GM19372 (cell line): ENCODE results near the gene FCHSD2.
"Not testable (repeated sequence)": the region's sequence is repeated elsewhere in the genome, so short reads cannot be mapped to it uniquely, and the experiment has no call there.

Experiments used
- ATAC-seq: cut with Tn5 transposase; IDR thresholded peaks from one replicate; pipeline ENCODE4 v1.9.1; 2021; ENCODE audit warnings: mild to moderate bottlenecking, low read depth, moderate library complexity; ENCODE audit not compliant: unreplicated experiment

Gene FCHSD2

DNA sequence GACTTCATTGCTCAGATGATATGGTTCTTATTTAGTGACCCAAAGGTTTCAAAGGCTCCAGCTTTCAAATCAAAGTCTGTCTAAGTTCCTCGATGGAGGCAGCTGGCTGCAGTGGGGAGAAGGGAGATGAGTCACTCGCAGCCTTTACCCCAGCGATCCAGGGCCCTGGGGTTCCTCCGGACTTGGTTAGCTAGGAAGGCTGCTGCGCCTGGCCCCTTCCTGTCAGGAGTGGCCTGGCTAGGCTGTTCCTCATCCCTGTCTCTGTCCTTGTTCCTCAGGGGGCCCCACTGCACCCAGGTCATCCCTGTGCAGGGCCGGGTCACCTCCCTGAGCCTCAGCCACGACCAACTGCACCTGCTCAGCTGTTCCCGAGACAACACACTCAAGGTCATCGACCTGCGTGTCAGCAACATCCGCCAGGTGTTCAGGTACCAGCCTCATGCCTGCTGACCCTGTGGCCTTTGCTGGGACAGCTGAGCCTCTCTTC is 314.0 kb downstream of the FCHSD2 start:
- ATAC-seq = no peak

DNA sequence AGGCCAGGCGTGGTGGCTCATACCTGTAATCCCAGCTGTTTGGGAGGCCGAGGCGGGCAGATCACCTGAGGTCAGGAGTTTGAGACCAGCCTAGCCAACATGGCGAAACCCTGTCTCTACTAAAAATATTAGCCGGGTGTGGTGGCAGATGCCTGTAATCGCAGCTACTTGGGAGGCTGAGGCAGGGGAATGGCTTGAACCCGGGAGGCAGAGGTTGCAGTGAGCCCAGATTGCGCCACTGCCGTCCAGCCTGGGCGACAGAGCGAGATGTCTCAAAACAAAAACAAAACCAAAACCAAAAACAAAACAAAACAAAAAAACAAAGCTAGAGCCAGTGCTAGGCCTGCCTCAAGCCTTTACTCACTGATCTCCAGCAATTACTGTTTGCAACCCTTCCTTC is 314.5 kb downstream of the FCHSD2 start:
- ATAC-seq = not testable (repeated sequence)

DNA sequence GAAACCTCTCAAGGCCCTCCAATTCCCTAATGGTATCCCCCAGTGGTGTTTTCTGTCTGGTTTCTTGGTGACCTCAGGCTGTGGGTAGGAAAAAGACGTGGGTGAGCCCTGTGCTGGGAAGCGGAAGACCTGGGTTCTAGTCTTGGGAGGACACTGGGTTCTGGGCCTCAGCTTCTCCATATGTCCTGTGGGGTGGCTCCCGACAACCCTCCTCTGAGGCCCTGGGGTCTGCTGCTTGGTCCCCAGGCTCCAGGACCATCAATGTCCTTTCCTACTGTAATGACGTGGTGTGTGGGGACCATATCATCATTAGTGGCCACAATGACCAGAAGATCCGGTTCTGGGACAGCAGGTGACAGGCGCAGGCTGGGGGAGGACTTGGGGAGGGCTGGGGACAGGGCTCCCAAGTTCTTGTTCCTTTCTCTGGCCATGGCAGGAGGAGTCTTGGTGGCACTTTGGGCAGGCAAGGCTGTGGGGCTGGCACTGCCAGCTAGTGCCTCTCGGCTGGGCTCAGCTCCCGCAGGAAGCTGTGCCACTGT is 315.1 kb downstream of the FCHSD2 start:
- no peak for ATAC-seq

DNA sequence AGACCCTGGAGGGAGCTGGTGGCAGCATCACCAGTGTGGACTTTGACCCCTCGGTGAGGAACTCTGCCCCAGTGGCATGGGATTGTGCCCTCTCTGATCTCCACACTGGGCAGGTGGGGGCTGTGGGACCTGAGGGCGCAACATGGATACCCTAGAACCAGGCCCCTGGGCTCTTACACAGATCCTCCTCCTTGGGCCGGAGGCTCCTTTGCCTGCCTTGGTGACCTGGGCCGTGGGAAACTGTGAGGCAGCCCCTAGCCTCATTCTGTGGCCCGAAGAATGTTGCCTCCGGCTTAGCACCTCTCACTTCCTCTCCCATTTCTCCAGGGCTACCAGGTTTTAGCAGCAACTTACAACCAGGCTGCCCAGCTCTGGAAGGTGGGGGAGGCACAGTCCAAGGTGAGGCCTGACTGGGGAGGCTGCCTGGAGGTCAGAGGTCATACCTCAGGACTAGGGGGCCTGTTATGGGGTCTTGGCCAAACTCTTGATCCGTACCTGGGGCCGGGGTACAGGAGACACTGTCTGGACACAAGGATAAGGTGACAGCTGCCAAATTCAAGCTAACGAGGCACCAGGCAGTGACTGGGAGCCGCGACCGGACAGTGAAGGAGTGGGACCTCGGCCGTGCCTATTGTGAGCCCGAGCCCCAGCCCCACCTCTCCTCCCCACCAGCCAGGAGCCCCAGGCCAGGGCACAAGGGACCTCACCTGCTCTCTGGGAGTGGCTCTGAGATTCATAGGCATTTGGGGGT is 315.8 kb downstream of the FCHSD2 start:
- no peak for ATAC-seq

DNA sequence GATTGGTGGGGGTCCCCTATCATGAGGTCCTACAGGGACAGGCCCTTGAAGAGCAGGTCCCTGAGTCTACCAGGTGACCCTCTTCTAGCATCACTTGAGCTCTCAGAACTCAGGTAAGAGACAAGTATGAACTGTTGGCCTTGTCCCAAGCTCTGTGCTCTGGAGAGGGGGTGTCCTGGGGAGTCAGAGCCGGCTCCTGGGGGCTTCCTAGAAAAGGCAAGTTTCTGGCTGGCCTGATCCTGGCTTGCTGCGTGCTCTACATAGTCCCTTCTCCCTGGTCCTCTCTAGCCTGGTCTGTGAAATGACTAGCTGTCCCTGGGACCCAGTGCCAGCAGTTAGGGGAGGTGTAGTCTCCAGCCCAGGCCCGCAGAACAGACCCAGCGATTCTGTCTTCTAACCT is 316.5 kb downstream of the FCHSD2 start:
- no peak for ATAC-seq

DNA sequence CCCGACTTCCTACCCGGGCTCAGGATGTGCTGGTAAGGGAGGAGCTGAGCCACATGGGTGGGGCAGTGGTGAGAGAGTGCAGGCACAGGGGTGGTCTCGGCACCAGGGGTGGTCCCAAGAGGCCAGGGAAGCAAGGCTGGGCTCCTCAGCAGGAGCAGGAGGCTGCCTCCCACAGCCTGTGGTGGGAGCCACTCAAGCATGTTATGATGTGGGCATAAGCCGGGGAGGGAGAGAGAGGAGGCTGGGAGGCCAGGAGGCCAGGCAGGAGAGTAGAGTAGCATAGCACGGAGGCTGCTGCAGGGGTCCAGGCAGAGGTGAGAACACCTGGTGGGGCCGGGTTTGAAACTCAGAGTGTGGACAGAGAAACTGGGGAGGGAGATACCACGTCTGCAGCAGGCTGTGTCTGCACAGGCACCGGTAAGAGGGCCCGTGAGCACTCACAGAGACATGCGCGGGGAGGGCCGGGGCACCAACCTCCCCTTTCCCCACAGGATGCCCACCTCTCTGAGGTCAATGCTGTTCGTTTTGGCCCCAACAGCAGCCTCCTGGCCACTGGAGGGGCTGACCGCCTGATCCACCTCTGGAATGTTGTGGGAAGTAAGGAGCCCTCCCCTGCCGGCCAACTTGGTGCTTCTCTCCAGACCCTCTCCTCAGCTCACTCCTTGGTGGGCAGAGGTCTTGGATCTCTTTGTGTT is 317.2 kb downstream of the FCHSD2 start:
- no peak for ATAC-seq

DNA sequence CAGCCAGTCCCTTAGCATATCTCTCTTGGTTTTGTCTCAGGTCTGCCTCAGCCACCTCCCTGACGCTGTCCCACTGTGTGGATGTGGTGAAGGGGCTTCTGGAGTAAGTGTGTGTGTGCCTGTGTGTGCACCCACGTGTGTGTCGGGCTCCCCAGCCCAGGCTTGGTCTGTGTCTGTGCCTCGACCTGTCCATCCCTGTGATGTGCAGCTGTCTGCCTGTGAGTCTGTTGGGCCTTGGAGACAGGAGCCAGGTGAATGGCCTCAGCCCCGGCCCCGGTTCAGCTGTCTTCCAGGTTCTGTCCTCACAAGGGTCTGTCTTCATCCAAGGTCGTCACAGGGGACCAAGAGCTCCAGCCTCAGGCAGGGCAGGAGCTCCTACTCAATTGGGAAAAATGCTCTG is 318.1 kb downstream of the FCHSD2 start:
- no peak for ATAC-seq

DNA sequence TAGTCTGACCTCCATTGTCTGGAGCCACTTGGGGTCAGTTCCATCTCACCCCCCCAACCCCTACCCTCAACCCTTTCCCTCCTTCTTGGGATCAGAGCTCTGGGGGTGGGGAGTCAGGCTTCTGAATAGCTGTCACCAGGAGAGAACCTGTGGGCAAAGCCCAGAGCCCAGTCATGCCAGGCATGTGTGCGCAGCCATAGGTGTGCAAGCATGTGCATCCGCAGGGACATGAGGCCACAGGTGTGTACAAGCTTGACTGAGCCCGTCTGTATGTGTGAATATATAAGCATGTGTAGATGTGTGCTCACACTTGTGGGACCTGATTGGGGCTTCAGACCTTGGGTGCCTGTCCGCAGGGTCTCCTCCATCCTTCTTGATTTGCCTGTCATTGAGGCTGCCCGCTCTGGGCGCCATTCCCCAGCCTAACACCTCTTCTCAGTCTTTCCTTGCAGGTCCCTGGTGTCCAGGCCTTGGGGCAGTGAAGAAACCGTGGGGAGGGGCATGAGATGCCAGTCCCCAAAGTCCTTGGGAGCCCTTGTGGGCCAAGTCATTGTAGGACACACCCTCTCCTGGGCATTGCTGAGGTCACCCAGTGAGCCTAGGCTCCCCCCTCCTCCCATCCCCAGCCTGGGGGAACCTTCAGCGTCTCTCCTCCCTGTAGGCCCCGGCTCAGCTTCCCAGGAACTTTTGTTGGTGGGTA is 318.9 kb downstream of the FCHSD2 start:
- no peak for ATAC-seq

DNA sequence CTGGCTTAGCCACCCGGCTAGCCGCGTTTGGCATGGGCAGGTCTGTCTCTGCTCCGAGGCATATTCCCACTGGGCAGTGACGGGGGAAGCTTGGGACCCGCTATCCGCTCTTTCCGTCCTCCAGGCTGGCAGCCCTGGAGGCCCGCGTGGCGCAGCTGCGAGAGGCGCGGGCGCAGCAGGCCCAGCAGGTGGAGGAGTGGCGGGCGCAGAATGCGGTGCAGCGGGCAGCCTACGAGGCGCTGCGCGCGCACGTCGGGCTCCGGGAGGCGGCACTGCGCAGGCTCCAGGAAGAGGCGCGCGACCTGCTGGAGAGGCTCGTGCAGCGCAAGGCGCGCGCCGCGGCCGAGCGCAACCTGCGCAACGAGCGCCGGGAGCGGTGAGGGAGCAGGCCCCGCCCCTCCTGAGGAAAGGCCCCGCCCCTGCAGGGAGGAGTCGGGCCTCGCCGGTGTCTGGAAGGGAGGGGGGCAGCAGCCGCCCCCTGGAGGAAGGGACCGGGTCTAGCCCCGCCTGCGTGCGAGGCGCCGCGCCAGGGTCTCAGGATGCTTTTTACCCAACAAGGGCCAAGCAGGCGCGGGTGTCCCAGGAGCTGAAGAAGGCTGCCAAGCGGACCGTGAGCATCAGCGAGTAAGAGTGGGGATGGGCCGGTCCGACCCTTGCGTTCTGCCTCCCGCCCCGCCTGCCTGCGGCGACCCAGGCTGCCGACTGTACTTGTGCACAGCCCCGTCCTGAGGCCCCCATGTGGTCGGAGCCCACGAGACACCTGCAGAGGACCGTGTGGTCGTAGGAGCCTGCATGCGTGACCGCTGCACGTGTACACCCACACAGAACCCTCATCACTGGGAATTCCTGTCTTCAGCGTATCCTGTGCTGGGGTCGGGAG is 320.0 kb downstream of the FCHSD2 start:
- ATAC-seq = peak; percentile 68

DNA sequence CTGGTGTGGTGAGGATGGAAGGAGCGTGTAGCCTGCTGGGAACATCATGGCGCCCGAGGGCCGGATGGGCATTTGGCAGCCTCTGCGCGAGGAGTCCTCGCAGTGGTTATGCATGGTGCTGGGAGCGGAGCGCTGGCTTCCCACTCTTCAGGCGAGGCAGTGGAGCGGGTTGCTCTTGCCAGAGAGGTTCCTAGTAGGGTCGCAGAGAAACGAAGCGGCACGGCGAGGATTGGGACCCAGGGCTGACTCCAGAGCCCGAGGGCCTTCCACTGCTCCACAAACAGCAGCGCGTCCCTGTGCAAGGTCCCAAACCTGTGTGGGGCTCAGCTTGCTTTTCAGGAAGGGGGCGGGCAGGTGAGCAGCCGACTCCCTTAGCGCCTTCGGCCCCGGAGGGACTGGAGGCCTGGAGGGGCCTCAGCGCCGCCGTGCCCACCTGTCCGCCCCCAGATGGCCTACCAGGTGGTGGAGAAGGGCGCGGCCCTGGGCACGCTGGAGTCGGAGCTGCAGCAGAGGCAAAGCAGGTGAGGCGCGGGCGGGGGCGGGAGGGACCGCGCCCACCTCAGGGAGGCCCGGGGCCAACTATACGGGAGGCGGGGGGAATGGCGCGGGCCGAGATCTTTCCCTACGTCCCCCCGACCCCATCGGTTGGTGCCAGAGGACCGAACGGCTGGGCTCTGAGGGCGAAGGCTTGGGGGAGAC is 320.7 kb downstream of the FCHSD2 start:
- ATAC-seq = no peak

DNA sequence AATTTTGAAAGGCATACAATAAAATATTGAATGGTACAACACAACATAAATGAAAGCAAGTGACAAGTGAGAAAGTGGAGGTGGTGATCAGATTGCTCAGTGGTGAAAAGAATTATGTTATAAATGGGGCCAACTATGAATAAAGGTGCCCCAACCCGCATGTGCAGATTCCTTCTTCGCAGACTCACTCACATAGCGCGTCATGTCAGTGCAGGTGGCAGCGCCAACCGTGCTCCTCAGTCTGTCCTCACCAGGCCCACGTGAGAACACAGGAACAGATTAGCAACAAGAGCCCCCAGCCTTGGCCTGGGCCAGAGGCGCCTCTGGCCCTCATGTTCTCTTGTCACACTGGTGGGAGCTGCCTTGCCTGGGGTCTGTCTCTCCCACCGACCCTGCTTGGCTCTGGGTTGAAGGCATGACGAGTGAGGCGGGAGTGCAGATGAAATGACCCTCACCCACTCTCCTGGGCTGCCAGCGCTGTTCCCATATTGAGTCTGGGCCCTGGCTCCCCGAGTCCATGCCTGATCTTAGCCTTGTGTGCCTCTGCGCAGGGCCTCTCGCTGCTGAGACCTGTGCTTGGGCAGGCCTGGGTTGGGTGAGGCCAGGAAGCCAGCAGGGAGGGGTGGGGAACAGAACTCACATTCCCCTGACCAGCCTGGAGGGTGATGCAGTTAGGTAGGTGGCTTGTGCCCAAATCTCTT is 321.5 kb downstream of the FCHSD2 start:
- ATAC-seq = no peak

DNA sequence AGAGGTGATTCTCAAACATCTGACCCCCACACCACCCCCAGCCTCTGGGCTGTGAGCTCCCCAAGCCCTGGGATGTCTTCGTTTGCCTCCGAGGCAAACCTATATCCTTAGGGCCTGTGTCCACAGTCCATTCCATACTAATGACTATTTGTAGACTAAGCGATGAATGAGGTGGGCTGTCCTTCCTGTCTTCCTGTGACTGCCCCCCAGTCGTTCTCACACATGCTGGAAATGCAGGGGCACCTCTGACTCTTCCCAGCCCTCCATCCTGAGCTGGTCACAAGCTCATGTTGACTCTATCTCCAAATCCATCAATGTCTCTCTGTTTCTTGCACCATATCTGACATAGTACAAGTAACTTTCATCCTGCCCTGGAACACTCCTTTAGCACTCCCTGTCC is 323.1 kb downstream of the FCHSD2 start:
- ATAC-seq = no peak

DNA sequence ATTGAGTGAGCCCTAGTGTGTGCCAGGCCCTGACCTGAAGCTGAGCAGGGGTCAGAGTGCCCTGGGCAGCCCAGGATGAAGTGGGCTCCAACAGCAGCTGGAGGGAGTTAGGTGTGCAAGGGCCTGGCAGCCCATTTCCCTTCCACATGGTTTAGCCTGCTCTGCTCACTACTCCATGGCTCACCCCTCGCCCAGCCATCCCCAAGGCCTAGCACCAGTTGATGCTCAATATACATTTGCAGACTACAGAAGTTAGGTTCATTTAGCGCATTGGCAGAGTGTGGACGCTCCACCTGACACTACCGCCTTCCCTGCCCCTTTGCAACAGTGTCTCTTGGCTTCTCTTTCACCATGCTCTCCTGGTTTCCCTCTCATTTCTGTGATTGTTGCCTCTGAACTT is 324.2 kb downstream of the FCHSD2 start:
- no peak for ATAC-seq

DNA sequence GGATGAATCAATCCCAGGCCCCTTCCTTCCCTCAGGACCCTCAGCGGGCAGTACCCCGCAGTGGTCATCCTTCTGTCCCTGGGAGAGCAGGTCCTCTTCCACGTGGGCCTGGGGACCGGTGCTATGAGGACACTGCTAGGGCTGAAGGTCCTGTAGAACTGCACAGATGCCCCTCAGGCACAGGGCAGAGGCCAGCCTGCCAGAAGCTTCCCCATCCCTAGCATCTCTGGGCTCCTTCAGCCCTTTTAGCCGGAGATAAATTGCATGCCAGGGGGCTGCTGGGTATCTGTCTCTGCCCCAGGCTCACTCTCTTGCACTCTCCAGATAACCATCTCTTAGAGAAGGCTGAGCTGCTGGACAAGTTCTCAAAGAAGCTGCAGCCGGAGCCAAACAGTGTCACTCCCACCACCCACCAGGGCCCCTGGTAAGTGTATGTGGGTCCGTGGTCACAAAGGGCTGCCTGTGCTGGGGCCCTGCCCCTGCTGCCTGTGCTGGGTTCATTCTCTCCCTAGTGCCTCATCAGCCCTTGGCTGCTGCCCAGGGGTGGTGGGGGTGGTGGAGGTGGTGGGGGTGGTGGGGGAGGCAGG is 325.6 kb downstream of the FCHSD2 start:
- ATAC-seq = no peak

DNA sequence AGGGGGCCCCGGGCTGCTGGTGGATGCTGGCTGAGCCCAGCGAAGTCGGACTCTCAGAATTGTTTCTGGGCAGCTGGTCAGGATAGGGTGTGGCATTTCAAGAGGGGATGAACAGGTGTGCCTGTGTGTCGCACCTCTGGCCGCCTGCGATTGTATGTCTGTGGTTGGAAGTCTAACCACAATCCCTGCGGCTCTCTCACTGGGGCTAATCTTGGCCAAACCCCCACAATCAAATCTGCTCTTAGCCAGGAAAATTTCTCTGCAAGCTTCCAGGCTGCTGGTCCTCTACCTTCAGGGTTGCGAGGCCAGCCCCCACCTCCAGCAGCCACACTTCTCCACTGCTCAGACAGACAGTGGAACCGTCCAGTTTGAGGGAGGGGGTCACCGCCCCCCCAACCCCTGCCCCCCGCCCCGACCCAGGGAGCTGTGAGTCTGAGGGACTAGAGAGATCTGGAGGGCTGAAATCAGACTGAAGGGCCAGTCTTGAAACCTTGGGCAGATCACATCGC is 327.0 kb downstream of the FCHSD2 start:
- ATAC-seq = no peak

DNA sequence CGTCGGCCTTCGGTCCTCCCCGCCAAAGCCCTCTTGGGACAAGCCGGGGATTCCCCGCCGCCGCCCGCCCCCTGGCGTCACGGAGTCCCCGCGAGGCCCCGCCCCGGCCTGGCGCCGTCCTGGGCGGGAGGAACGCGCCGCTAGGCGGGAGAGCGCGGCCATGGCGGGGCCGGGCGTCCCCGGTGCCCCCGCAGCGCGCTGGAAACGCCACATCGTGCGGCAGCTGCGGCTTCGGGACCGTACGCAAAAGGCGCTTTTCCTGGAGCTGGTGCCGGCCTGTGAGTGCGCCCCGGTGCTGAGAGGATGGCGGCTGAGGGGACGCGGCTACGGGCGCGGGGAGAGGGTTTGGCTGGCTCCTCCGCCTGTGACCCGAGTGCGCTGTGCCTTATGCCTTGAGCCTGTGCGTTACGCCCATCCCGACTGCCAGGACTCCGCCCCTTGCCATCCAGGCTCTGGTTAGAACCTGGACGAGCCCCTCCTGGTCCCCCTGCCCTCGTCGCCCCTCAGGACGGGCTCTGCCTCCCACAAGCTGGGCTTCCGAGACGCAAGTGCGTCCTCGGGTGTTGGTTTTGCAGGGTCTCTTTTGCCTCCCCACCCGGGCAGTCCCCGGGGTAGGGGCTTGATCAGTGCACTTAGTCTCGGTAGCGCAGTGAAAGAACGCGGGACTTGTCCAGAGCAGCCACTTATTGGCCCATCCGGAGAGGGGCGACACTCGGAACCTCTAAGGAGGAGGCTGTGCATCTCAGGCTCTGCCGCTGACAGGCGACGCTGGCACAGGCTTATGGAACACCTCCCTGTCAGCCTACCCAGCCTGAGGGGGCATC is 327.6 kb downstream of the FCHSD2 start, which contains the start of gene ATG16L2:
Gene ATG16L2 (plus strand): TSS at position 126 of the 824 bp plus-strand sequence. CDS start 35 bp downstream, at position 161.
- peak; percentile 59 for ATAC-seq

DNA sequence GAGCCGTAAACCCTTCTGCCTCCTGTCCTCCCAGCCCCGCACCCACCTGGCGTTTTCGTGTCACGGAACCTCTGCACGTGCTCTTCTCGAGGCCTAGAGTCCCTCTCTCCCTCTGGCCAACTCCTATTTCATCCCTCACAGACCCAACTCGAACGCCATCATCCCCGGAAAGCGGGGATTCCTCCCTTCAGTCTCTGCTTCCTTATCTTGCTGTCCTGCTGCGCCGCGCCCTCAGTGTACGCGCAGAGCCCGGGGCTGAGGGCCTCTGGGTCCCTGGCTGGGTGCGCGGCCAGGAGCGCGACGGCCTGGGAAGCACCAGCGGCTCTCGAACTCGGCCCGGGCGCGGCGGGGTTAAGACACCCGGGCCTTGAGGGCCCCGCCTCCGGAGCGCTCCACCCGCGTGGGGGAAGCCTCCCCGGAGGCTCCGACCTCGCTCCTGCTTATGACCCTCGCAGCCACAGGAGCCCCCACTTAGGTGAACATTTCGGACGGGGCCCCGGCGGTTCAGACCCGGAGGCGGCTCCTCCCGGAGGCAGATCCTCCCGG is 328.3 kb downstream of the FCHSD2 start:
- ATAC-seq = peak; percentile 46
